HL-60 (cell line): Measurements from ENCODE around the gene CHRNA9.

ENCODE experiments used
- DNase-seq, 2 experiments: peaks; one replicate each; pipeline ENCODE4 v3.0.0-alpha.2; 2010 to 2020; ENCODE audit warnings: low read depth in 1 of 2, low spot score in 1 of 2
- H3K27ac ChIP-seq: fragments of 250-450 bp; sonication (Bioruptor Pico); replicated peaks from 2 replicates; pipeline ENCODE4 v1.5.1; 2020; ENCODE audit warnings: mild to moderate bottlenecking, moderate library complexity
- H3K27me3 ChIP-seq: fragments of 250-450 bp; sonication (Bioruptor Pico); 2 replicates; pipeline ENCODE4 v1.5.1; 2021; ENCODE audit warnings: mild to moderate bottlenecking, moderate library complexity; ENCODE audit not compliant: insufficient read depth, poor library complexity, severe bottlenecking
- H3K4me3 ChIP-seq: replicated peaks from 2 replicates; pipeline ENCODE4 v1.5.1; 2011; ENCODE audit warnings: mild to moderate bottlenecking, control low read depth, low read length; ENCODE audit not compliant: insufficient read depth
- CTCF ChIP-seq: IDR thresholded peaks from one replicate; pipeline ENCODE4 v1.5.1; 2011; ENCODE audit warnings: low read length, control low read depth, inconsistent platforms; ENCODE audit not compliant: insufficient read depth
- GABPA ChIP-seq: IDR thresholded peaks from 2 replicates; pipeline ENCODE4 v1.6.1; 2012; ENCODE audit warnings: low read depth
- POLR2AphosphoS5 ChIP-seq: IDR thresholded peaks from 2 replicates; pipeline ENCODE4 v1.6.1; 2012; ENCODE audit warnings: low read depth
- REST ChIP-seq: IDR thresholded peaks from 2 replicates; pipeline ENCODE4 v1.6.1; 2012; ENCODE audit warnings: low read depth; ENCODE audit not compliant: insufficient replicate concordance
- SPI1 ChIP-seq: IDR thresholded peaks from 2 replicates; pipeline ENCODE4 v1.6.1; 2012; ENCODE audit warnings: low read depth, mild to moderate bottlenecking, borderline replicate concordance

The CHRNA9 gene

GRCh38 chr4:40395908-40396793 lies 61.0 kb downstream of the CHRNA9 start:
- TF ChIP-seq SPI1 (no peak), REST (no peak), GABPA (no peak), POLR2AphosphoS5 (no peak), CTCF (no peak)
- H3K27me3 ChIP-seq: no peaks in the 10 kb centered on the region
- no peak for DNase-seq
- H3K4me3 ChIP-seq: no peak overlapping the region
- H3K27ac ChIP-seq: no peak overlapping the region

- no peaks in the 10 kb centered on the region for H3K27me3 ChIP-seq
- H3K27ac ChIP-seq: no peak overlapping the region
- DNase-seq: no peak
- no peak for TF ChIP-seq SPI1
- TF ChIP-seq CTCF: no peak
- TF ChIP-seq GABPA: no peak
- no peak overlapping the region for H3K4me3 ChIP-seq
Observed at GRCh38 chr4:40399578-40399977, 64.4 kb downstream of the CHRNA9 start.

GRCh38 chr4:40401096-40401495 lies 66.0 kb downstream of the CHRNA9 start:
- Histone ChIP-seq H3K27ac (no peak overlapping the region), H3K4me3 (no peak overlapping the region), H3K27me3 (no peaks in the 10 kb centered on the region)
- TF ChIP-seq GABPA: no peak
- no peak for TF ChIP-seq CTCF
- TF ChIP-seq SPI1: no peak
- TF ChIP-seq POLR2AphosphoS5: no peak
- no peak for DNase-seq

GRCh38 chr4:40401631-40402030 lies 66.5 kb downstream of the CHRNA9 start:
- H3K27me3 ChIP-seq: no peaks in the 10 kb centered on the region
- TF ChIP-seq GABPA: no peak
- TF ChIP-seq POLR2AphosphoS5: no peak
- TF ChIP-seq CTCF: no peak
- no peak for TF ChIP-seq SPI1
- no peak for TF ChIP-seq REST
- no peak overlapping the region for H3K27ac ChIP-seq
- DNase-seq: no peak
- no peak overlapping the region for H3K4me3 ChIP-seq
